GM18511 (cell line): Measurements from ENCODE around the gene FNTB.

ENCODE experiments used
- ATAC-seq: cut with Tn5 transposase; IDR thresholded peaks from one replicate; pipeline ENCODE4 v1.9.1; 2021; ENCODE audit warnings: mild to moderate bottlenecking, moderate library complexity; ENCODE audit not compliant: unreplicated experiment

Gene FNTB

GRCh38 chr14:64973826-64974225, 12.9 kb upstream of the FNTB start:
- ATAC-seq, result no peak

- no peak for ATAC-seq
Measured at GRCh38 chr14:64974563-64974962, 12.1 kb upstream of the FNTB start.

GRCh38 chr14:64979336-64980074, 7.2 kb upstream of the FNTB start:
- no peak for ATAC-seq

GRCh38 chr14:64983439-64984310, 3.0 kb upstream of the FNTB start:
- no peak for ATAC-seq

GRCh38 chr14:64987438-64987767, 708 bp downstream of the FNTB start:
- peak; percentile 6 for ATAC-seq

- ATAC-seq, result no peak
Measured at GRCh38 chr14:64990296-64990695, 3.6 kb downstream of the FNTB start.

GRCh38 chr14:64990939-64991338, 4.2 kb downstream of the FNTB start:
- no peak for ATAC-seq

GRCh38 chr14:64992328-64992885, 5.7 kb downstream of the FNTB start:
- no peak for ATAC-seq

- ATAC-seq, result no peak
Measured at GRCh38 chr14:64993266-64993930, 6.7 kb downstream of the FNTB start.

GRCh38 chr14:64994540-64994939, 7.8 kb downstream of the FNTB start:
- ATAC-seq, result no peak

GRCh38 chr14:64995291-64995690, 8.6 kb downstream of the FNTB start:
- ATAC-seq, result no peak

- ATAC-seq, result no peak
Measured at GRCh38 chr14:64997108-64997794, 10.6 kb downstream of the FNTB start.

GRCh38 chr14:64998455-64998931, 11.8 kb downstream of the FNTB start:
- ATAC-seq, result no peak

- ATAC-seq, result no peak
Measured at GRCh38 chr14:65000898-65001591, 14.3 kb downstream of the FNTB start.

GRCh38 chr14:65001723-65002122, 15.0 kb downstream of the FNTB start:
- no peak for ATAC-seq

GRCh38 chr14:65002586-65003210, 16.0 kb downstream of the FNTB start:
- ATAC-seq, result no peak

- peak; percentile 62 for ATAC-seq
Measured at GRCh38 chr14:65003394-65003793, 16.7 kb downstream of the FNTB start.

GRCh38 chr14:65006261-65006721, 19.6 kb downstream of the FNTB start:
- no peak for ATAC-seq

- ATAC-seq, result no peak
Measured at GRCh38 chr14:65007202-65007601, 20.5 kb downstream of the FNTB start.
